Smooth muscle cell (in vitro differentiated cells): Measurements from ENCODE around the gene FTO. TPM values are rescaled to one million over a fixed set of nuclear protein-coding genes. Genes with fewer than 3 reads are reported as not detected.

Source experiments
- DNase-seq: peaks from one replicate; lab custom pipeline; 2025; ENCODE audit not compliant: unreplicated experiment; lab: John Stamatoyannopoulos, UW
- H2AFZ ChIP-seq: fragments of 200-600 bp; sonication (generic); 2 replicates; pipeline ENCODE4 v1.6.0; 2016; ENCODE audit warnings: antibody characterized with exemption, low read depth, mild to moderate bottlenecking
- H3F3A ChIP-seq: fragments of 200-600 bp; sonication (generic); 2 replicates; pipeline ENCODE4 v1.6.0; 2017; ENCODE audit warnings: antibody characterized with exemption, low read depth
- H3K27ac ChIP-seq: fragments of 200-600 bp; sonication (generic); 2 replicates; pipeline ENCODE4 v1.5.1; 2016; ENCODE audit warnings: low read depth, mild to moderate bottlenecking
- H3K27me3 ChIP-seq: fragments of 200-600 bp; sonication (generic); 2 replicates; pipeline ENCODE4 v1.6.1; 2016; ENCODE audit warnings: low read depth, mild to moderate bottlenecking
- H3K36me3 ChIP-seq: fragments of 200-600 bp; sonication (generic); 2 replicates; pipeline ENCODE4 v1.5.1; 2016; ENCODE audit warnings: low read depth
- H3K4me1 ChIP-seq: fragments of 200-600 bp; sonication (generic); 2 replicates; pipeline ENCODE4 v1.5.1; 2016; ENCODE audit warnings: low read depth
- H3K4me2 ChIP-seq: fragments of 200-600 bp; sonication (generic); 2 replicates; pipeline ENCODE4 v1.6.0; 2016; ENCODE audit warnings: mild to moderate bottlenecking
- H3K4me3 ChIP-seq: fragments of 200-600 bp; sonication (generic); 2 replicates; pipeline ENCODE4 v1.5.1; 2016; ENCODE audit warnings: mild to moderate bottlenecking
- H3K79me2 ChIP-seq: fragments of 200-600 bp; sonication (generic); 2 replicates; pipeline ENCODE4 v1.6.0; 2016; ENCODE audit warnings: low read depth, mild to moderate bottlenecking
- H3K9ac ChIP-seq: fragments of 200-600 bp; sonication (generic); 2 replicates; pipeline ENCODE4 v1.6.0; 2016; ENCODE audit warnings: low read depth
- H3K9me3 ChIP-seq: fragments of 200-600 bp; sonication (generic); replicated peaks from 2 replicates; pipeline ENCODE4 v1.5.1; 2016; ENCODE audit warnings: low read depth
- H4K20me1 ChIP-seq: fragments of 200-600 bp; sonication (generic); 2 replicates; pipeline ENCODE4 v1.6.0; 2016; ENCODE audit warnings: low read depth
- WGBS: methylation state at CpG from one replicate; pipeline ENCODE4 v1.1.7; 2016; ENCODE audit warnings: low lambda C conversion rate; 5-methylcytosine and 5-hydroxymethylcytosine counted together
- polyA plus RNA-seq: library from polyadenylated mRNA; unstranded; fragments of >200 nt; fragmentation: Nextera tagmentation; extraction: Ambion mirVana; gene quantifications from 2 replicates; pipeline ENCODE4 v1.2.1, GENCODE V29; 2016
- total RNA-seq: library from RNA; depleted of rRNA; stranded (reverse); fragments of >200 nt; gene quantifications from 2 replicates; pipeline ENCODE4 v1.2.3, GENCODE V29; 2014
- TF ChIP-seq, protein P1 (sequence below): fragments of 200-600 bp; sonication (generic); IDR thresholded peaks from 2 replicates; pipeline ENCODE4 v1.5.1; 2017; ENCODE audit warnings: borderline replicate concordance, mild to moderate bottlenecking, antibody characterized with exemption; ENCODE audit not compliant: insufficient read depth, poor library complexity, severe bottlenecking

Gene FTO
- total and polyA plus RNA-seq, 2 experiments from 2014 or later, result 81.1 to 89.9 TPM

DNA sequence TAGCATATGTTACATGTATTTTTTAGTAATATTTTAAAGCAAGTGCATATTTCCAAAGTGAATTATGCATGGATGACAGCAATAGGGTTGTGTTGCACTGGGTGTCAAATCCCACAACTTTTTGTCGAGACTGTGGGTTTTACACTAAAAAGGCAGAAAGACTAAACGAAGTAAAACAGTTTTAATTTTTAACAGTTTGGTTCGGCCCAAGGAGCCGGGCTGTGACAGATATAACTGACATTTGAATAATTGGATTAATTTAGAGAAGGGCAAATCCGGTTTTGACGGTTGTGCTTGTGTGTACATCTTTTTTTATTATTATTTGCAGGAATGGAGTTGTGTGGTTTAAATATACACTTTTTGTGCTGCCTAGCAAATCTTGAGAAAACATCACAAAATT lies 263.6 kb downstream of the FTO start:
- Histone ChIP-seq H3K79me2 (peaks cover 5% of the 10 kb centered on the region), H3K9ac (no peak overlapping the region), H4K20me1 (peaks cover 5% of the 10 kb centered on the region), H3K4me3 (no peak overlapping the region), H3K27ac (no peak overlapping the region), H3K36me3 (no peaks in the 10 kb centered on the region), H3K27me3 (no peaks in the 10 kb centered on the region), H3K4me1 (no peaks in the 10 kb centered on the region), H3K4me2 (no peak overlapping the region), H3K9me3 (no peaks in the 10 kb centered on the region), H3F3A (no peaks in the 10 kb centered on the region), H2AFZ (no peak overlapping the region)
- no peak for DNase-seq
- TF ChIP-seq, protein P1, sequence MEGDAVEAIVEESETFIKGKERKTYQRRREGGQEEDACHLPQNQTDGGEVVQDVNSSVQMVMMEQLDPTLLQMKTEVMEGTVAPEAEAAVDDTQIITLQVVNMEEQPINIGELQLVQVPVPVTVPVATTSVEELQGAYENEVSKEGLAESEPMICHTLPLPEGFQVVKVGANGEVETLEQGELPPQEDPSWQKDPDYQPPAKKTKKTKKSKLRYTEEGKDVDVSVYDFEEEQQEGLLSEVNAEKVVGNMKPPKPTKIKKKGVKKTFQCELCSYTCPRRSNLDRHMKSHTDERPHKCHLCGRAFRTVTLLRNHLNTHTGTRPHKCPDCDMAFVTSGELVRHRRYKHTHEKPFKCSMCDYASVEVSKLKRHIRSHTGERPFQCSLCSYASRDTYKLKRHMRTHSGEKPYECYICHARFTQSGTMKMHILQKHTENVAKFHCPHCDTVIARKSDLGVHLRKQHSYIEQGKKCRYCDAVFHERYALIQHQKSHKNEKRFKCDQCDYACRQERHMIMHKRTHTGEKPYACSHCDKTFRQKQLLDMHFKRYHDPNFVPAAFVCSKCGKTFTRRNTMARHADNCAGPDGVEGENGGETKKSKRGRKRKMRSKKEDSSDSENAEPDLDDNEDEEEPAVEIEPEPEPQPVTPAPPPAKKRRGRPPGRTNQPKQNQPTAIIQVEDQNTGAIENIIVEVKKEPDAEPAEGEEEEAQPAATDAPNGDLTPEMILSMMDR, result no peak
- WGBS, result over 99% methylated on average over 6 of the region's 6 CpGs

DNA sequence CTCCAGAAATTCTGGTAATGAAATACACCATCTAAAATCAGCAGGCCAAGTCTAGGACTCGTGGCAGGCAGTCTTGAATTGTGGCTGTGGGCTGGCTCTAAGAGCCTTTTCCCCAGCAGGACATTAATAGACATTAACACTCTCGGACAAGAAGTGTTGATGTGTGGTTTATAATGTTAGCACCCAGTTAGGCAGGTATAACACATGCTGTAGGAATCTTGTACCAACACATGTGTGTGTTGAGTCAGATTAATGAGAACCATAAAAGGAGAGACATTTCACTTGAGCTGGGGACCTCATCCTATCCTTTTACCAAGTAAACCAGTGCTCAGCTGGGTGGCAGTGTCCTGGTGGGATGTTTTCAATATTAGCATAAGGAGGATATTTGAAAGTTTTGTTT lies 264.5 kb downstream of the FTO start:
- Histone ChIP-seq H3F3A (no peaks in the 10 kb centered on the region), H3K79me2 (peaks cover 5% of the 10 kb centered on the region), H3K27me3 (no peaks in the 10 kb centered on the region), H3K36me3 (no peaks in the 10 kb centered on the region), H3K4me1 (no peaks in the 10 kb centered on the region), H2AFZ (no peak overlapping the region), H4K20me1 (peaks cover 5% of the 10 kb centered on the region), H3K4me2 (no peak overlapping the region), H3K9ac (no peak overlapping the region), H3K9me3 (no peaks in the 10 kb centered on the region), H3K4me3 (no peak overlapping the region), H3K27ac (no peak overlapping the region)
- WGBS, result 65% methylated on average over 2 of the region's 2 CpGs
- no peak for DNase-seq
- TF ChIP-seq, protein P1, result no peak

GRCh38 chr16:53968896-53969295 lies 264.9 kb downstream of the FTO start:
- Histone ChIP-seq H3K9me3 (no peaks in the 10 kb centered on the region), H3F3A (no peaks in the 10 kb centered on the region), H4K20me1 (peaks cover 5% of the 10 kb centered on the region), H3K79me2 (peaks cover 5% of the 10 kb centered on the region), H2AFZ (no peak overlapping the region), H3K9ac (no peak overlapping the region), H3K27me3 (no peaks in the 10 kb centered on the region), H3K4me3 (no peak overlapping the region), H3K4me2 (no peak overlapping the region), H3K4me1 (no peaks in the 10 kb centered on the region), H3K27ac (no peak overlapping the region), H3K36me3 (no peaks in the 10 kb centered on the region)
- DNase-seq, result no peak
- TF ChIP-seq, protein P1, result no peak
- 76% methylated on average over 1 of the region's 1 CpG for WGBS

- no peaks in the 10 kb centered on the region for H3K36me3 ChIP-seq
- 96% methylated on average over 5 of the region's 5 CpGs for WGBS
- peaks cover 5% of the 10 kb centered on the region for H4K20me1 ChIP-seq
- no peak overlapping the region for H3K9ac ChIP-seq
- DNase-seq, result no peak
- H3K4me3 ChIP-seq, result no peak overlapping the region
- H3K4me1 ChIP-seq, result no peaks in the 10 kb centered on the region
- TF ChIP-seq, protein P1, result no peak
- H3K4me2 ChIP-seq, result no peak overlapping the region
- no peak overlapping the region for H3K27ac ChIP-seq
- H3K79me2 ChIP-seq, result peaks cover 5% of the 10 kb centered on the region
- no peaks in the 10 kb centered on the region for H3K27me3 ChIP-seq
- no peaks in the 10 kb centered on the region for H3K9me3 ChIP-seq
- H2AFZ ChIP-seq, result no peak overlapping the region
- H3F3A ChIP-seq, result no peaks in the 10 kb centered on the region
Measured at GRCh38 chr16:53971616-53972015, 267.7 kb downstream of the FTO start.
